ENCODE measurements around the gene CIRBP.

Gene CIRBP

DNA sequence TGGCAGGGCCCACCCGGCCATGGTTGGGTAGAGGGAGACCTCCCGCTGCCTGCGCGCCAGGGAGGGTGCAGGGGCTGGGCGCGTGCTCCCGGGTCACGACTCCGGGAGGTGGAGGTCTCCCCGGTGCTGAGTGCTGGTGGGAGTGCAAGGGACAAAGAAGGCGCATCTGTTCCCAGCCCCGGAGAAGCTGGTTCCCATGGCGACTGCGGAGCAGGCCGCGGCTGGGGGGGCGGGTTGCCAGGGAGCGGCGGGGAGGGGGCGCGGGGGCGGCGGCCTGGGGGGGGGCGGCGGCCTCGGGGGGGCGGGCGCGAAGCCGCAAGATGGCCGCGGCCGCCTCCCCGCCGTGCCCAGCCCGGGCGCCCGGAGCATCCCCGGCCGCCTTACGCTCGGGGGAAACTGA lies 32.6 kb upstream of the CIRBP start:
- peak overlapping the region; percentile 61 for H3K4me3 ChIP-seq (ENCODE audit: low read depth, low read length)
- no peak for DNase-seq (ENCODE audit: low read depth)
- TF ChIP-seq, protein P1, sequence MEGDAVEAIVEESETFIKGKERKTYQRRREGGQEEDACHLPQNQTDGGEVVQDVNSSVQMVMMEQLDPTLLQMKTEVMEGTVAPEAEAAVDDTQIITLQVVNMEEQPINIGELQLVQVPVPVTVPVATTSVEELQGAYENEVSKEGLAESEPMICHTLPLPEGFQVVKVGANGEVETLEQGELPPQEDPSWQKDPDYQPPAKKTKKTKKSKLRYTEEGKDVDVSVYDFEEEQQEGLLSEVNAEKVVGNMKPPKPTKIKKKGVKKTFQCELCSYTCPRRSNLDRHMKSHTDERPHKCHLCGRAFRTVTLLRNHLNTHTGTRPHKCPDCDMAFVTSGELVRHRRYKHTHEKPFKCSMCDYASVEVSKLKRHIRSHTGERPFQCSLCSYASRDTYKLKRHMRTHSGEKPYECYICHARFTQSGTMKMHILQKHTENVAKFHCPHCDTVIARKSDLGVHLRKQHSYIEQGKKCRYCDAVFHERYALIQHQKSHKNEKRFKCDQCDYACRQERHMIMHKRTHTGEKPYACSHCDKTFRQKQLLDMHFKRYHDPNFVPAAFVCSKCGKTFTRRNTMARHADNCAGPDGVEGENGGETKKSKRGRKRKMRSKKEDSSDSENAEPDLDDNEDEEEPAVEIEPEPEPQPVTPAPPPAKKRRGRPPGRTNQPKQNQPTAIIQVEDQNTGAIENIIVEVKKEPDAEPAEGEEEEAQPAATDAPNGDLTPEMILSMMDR (IDR thresholded peaks at IDR 0.05; ENCODE audit: control insufficient read depth, extremely low read depth, insufficient read depth): no peak

DNA sequence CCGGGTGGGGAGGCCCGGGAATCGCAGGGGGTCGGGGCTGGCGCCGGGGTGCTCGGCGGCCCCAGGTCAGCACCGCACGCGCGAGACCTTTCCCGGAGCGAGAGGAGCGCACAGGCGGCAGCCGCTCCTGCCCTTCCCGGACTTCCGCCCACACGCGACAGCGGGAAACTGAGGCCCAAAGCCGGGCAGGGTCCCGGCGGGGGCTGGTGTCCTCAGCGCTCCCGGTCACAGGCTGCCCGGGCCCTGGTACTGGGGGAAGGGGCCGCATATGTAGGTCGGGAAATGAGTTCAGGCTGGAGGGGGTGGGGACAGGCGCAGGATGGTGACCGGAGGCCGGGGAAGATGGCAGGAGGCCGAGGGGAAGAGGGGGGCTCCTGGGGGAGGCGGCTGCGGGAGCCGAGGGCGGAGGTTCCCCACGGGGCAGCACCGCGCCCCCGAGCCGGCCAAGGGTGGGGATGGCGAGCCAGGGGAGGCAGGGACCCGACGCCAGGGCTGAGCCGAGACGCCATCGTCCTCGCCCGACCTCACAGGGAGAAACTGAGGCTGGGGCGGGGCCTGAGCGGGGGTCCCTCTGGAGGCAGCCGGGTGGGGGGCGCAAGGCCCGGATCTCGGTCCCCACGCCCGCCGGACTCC lies 32.0 kb upstream of the CIRBP start:
- DNase-seq (ENCODE audit: low read depth): no peak

GRCh38 chr19:1237754-1238368 lies 31.3 kb upstream of the CIRBP start, which contains the start of gene CBARP:
Gene CBARP (minus strand): TSS chr19:1238005. CDS start chr19:1236100, 1,905 bp downstream.
- no peak for DNase-seq (ENCODE audit: low read depth)
- H3K4me3 ChIP-seq (ENCODE audit: low read depth, low read length): peak within 1 kb of the TSS; percentile 61
- TF ChIP-seq, protein P1 (IDR thresholded peaks at IDR 0.05; ENCODE audit: control insufficient read depth, extremely low read depth, insufficient read depth): no peak

More for the DNA sequence above, 32.0 kb upstream of the CIRBP start:
- peak overlapping the region; percentile 61 for H3K4me3 ChIP-seq (ENCODE audit: low read depth, low read length)
- TF ChIP-seq, protein P1 (IDR thresholded peaks at IDR 0.05; ENCODE audit: control insufficient read depth, extremely low read depth, insufficient read depth): no peak

- peak overlapping the region; percentile 23; the same call in 1 of the 2 replicates for H3K4me3 ChIP-seq (ENCODE audit: low read depth, low read length)
- TF ChIP-seq, protein P1 (IDR thresholded peaks at IDR 0.05; ENCODE audit: control insufficient read depth, extremely low read depth, insufficient read depth): no peak
Measured at GRCh38 chr19:1238369-1239303, 30.5 kb upstream of the CIRBP start.

GRCh38 chr19:1239420-1239795 lies 29.7 kb upstream of the CIRBP start:
- TF ChIP-seq, protein P1 (IDR thresholded peaks at IDR 0.05; ENCODE audit: control insufficient read depth, extremely low read depth, insufficient read depth): no peak
- no peak for DNase-seq (ENCODE audit: low read depth)
- no peak overlapping the region for H3K4me3 ChIP-seq (ENCODE audit: low read depth, low read length)

More at GRCh38 chr19:1238369-1239303, 30.5 kb upstream of the CIRBP start:
- no peak for DNase-seq (ENCODE audit: low read depth)

- TF ChIP-seq, protein P1 (IDR thresholded peaks at IDR 0.05; ENCODE audit: control insufficient read depth, extremely low read depth, insufficient read depth): peak; percentile 70
- peak overlapping the region; percentile 84 for H3K4me3 ChIP-seq (ENCODE audit: low read depth, low read length)
- DNase-seq (ENCODE audit: low read depth): no peak
Measured at GRCh38 chr19:1239796-1240737, 29.1 kb upstream of the CIRBP start.
